Measurements from ENCODE around the gene PEBP1.

The PEBP1 gene

DNA sequence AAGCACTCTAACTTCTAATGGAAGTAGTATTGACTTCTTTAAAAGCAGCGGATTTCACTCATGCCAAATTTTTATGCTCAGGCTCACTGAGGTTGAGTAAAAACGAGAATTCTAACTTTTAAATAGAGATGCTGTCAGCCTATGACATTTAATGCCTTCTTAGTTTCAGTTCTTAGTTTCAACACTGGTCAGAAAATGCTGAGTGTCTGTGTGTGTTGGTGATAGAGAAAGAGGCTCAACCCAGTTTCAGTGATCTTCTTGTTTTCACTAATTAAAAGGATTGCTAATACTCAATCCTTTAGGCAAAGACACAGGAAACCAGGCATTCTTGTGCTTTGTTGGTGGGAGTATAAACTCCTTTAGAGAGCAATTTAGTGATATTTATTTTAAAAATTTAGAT, 31.0 kb downstream of the PEBP1 start:
- H2BK12ac ChIP-seq (ENCODE audit: low read length in 2 of 2): no peak overlapping the region
- H2AFZ ChIP-seq (ENCODE audit: low read depth, low read length): no peak overlapping the region
- H2BK5ac ChIP-seq (ENCODE audit: low read depth, low read length, poor library complexity, severe bottlenecking): no peak overlapping the region
- no peak overlapping the region for H3K18ac ChIP-seq (ENCODE audit: low read depth in 1 of 2, low read length in 2 of 2)
- DNase-seq: no peak
- no peak overlapping the region for H3K4me2 ChIP-seq (ENCODE audit: low read length, poor library complexity, severe bottlenecking)
- WGBS: 92% methylated on average over 2 of the region's 2 CpGs
- H3K23ac ChIP-seq (ENCODE audit: low read length in 2 of 2): no peak overlapping the region
- no peak overlapping the region for H3K27ac ChIP-seq (ENCODE audit: low read length, poor library complexity, severe bottlenecking)
- no peaks in the 10 kb centered on the region for H3K79me1 ChIP-seq (replicated peaks; ENCODE audit: low read length, poor library complexity, severe bottlenecking)
- no peak overlapping the region for H3K9ac ChIP-seq (ENCODE audit: low read length)
- H4K8ac ChIP-seq (ENCODE audit: low read length): no peak overlapping the region
- H3K4me1 ChIP-seq (ENCODE audit: control insufficient read depth, insufficient read depth, low read depth, low read length): no peaks in the 10 kb centered on the region
- no peak overlapping the region for H2AK5ac ChIP-seq (ENCODE audit: low read length, severe bottlenecking)
- H3K9me3 ChIP-seq (ENCODE audit: control insufficient read depth, low read length): no peaks in the 10 kb centered on the region
- no peak overlapping the region for H2BK120ac ChIP-seq (ENCODE audit: low read depth, low read length)
- H2BK15ac ChIP-seq (ENCODE audit: low read depth, poor library complexity, severe bottlenecking): no peak overlapping the region
- H3K14ac ChIP-seq (ENCODE audit: low read length in 2 of 2): no peak overlapping the region
- peaks cover 5 to 67% of the 10 kb centered on the region in 2 experiments for H3K36me3 ChIP-seq (ENCODE audit: control insufficient read depth in 1 of 2, insufficient read depth in 2 of 2, low read depth in 1 of 2, low read length in 2 of 2)
- no peak overlapping the region for H3K4ac ChIP-seq (ENCODE audit: low read depth in 1 of 2, low read length in 2 of 2)
- no peaks in the 10 kb centered on the region for H3K27me3 ChIP-seq (ENCODE audit: control insufficient read depth in 1 of 2, insufficient read depth in 1 of 2, low read length in 2 of 2)
- H4K91ac ChIP-seq (ENCODE audit: low read length): no peak overlapping the region
- H3K4me3 ChIP-seq (ENCODE audit: insufficient read depth in 1 of 2, low read depth in 1 of 2, low read length in 2 of 2): no peak overlapping the region

GRCh38 chr12:118175823-118176447, 40.0 kb downstream of the PEBP1 start:
- Histone ChIP-seq H3K9me3 (ENCODE audit: control insufficient read depth, low read length) (no peaks in the 10 kb centered on the region), H3K27me3 (ENCODE audit: control insufficient read depth in 1 of 2, insufficient read depth in 1 of 2, low read length in 2 of 2) (no peaks in the 10 kb centered on the region), H3K4me2 (ENCODE audit: low read length, poor library complexity, severe bottlenecking) (no peak overlapping the region), H3K79me1 (replicated peaks; ENCODE audit: low read length, poor library complexity, severe bottlenecking) (peaks cover 4% of the 10 kb centered on the region), H2BK5ac (ENCODE audit: low read depth, low read length, poor library complexity, severe bottlenecking) (no peak overlapping the region), H3K4ac (ENCODE audit: low read depth in 1 of 2, low read length in 2 of 2) (no peak overlapping the region), H3K9ac (ENCODE audit: low read length) (no peak overlapping the region), H2AK5ac (ENCODE audit: low read length, severe bottlenecking) (no peak overlapping the region), H2AFZ (ENCODE audit: low read depth, low read length) (no peak overlapping the region), H3K14ac (ENCODE audit: low read length in 2 of 2) (no peak overlapping the region), H4K8ac (ENCODE audit: low read length) (no peak overlapping the region), H3K27ac (ENCODE audit: low read length, poor library complexity, severe bottlenecking) (no peak overlapping the region), H3K4me1 (ENCODE audit: control insufficient read depth, insufficient read depth, low read depth, low read length) (no peaks in the 10 kb centered on the region), H3K4me3 (ENCODE audit: insufficient read depth in 1 of 2, low read depth in 1 of 2, low read length in 2 of 2) (no peak overlapping the region), H2BK120ac (ENCODE audit: low read depth, low read length) (no peak overlapping the region), H3K18ac (ENCODE audit: low read depth in 1 of 2, low read length in 2 of 2) (no peak overlapping the region), H3K23ac (ENCODE audit: low read length in 2 of 2) (no peak overlapping the region), H4K91ac (ENCODE audit: low read length) (no peak overlapping the region), H3K36me3 (ENCODE audit: control insufficient read depth in 1 of 2, insufficient read depth in 2 of 2, low read depth in 1 of 2, low read length in 2 of 2) (peaks cover 17 to 86% of the 10 kb centered on the region in 2 experiments), H2BK15ac (ENCODE audit: low read depth, poor library complexity, severe bottlenecking) (no peak overlapping the region), H2BK12ac (ENCODE audit: low read length in 2 of 2) (no peak overlapping the region)
- WGBS: 97% methylated on average over 4 of the region's 4 CpGs
- DNase-seq: no peak

- H3K9me3 ChIP-seq (ENCODE audit: control insufficient read depth, low read length): no peaks in the 10 kb centered on the region
- H4K8ac ChIP-seq (ENCODE audit: low read length): no peak overlapping the region
- no peak overlapping the region for H3K4me3 ChIP-seq (ENCODE audit: insufficient read depth in 1 of 2, low read depth in 1 of 2, low read length in 2 of 2)
- H3K14ac ChIP-seq (ENCODE audit: low read length in 2 of 2): no peak overlapping the region
- H2AFZ ChIP-seq (ENCODE audit: low read depth, low read length): no peak overlapping the region
- no peaks in the 10 kb centered on the region for H3K27me3 ChIP-seq (ENCODE audit: control insufficient read depth in 1 of 2, insufficient read depth in 1 of 2, low read length in 2 of 2)
- peaks cover 5 to 31% of the 10 kb centered on the region in 2 experiments for H3K36me3 ChIP-seq (ENCODE audit: control insufficient read depth in 1 of 2, insufficient read depth in 2 of 2, low read depth in 1 of 2, low read length in 2 of 2)
- H3K4ac ChIP-seq (ENCODE audit: low read depth in 1 of 2, low read length in 2 of 2): no peak overlapping the region
- no peak overlapping the region for H2BK15ac ChIP-seq (ENCODE audit: low read depth, poor library complexity, severe bottlenecking)
- H3K79me1 ChIP-seq (replicated peaks; ENCODE audit: low read length, poor library complexity, severe bottlenecking): peaks cover 12% of the 10 kb centered on the region
- no peak overlapping the region for H2BK120ac ChIP-seq (ENCODE audit: low read depth, low read length)
- no peak for DNase-seq
- no peak overlapping the region for H3K23ac ChIP-seq (ENCODE audit: low read length in 2 of 2)
- H2BK12ac ChIP-seq (ENCODE audit: low read length in 2 of 2): no peak overlapping the region
- peak overlapping the region; percentile 57 for H3K9ac ChIP-seq (ENCODE audit: low read length)
- no peak overlapping the region for H2BK5ac ChIP-seq (ENCODE audit: low read depth, low read length, poor library complexity, severe bottlenecking)
- no peak overlapping the region for H2AK5ac ChIP-seq (ENCODE audit: low read length, severe bottlenecking)
- no peak overlapping the region for H4K91ac ChIP-seq (ENCODE audit: low read length)
- no peak overlapping the region for H3K4me2 ChIP-seq (ENCODE audit: low read length, poor library complexity, severe bottlenecking)
- H3K4me1 ChIP-seq (ENCODE audit: control insufficient read depth, insufficient read depth, low read depth, low read length): no peaks in the 10 kb centered on the region
- no peak overlapping the region for H3K18ac ChIP-seq (ENCODE audit: low read depth in 1 of 2, low read length in 2 of 2)
- no peak overlapping the region for H3K27ac ChIP-seq (ENCODE audit: low read length, poor library complexity, severe bottlenecking)
Observed at GRCh38 chr12:118183155-118183554, 47.2 kb downstream of the PEBP1 start.

DNA sequence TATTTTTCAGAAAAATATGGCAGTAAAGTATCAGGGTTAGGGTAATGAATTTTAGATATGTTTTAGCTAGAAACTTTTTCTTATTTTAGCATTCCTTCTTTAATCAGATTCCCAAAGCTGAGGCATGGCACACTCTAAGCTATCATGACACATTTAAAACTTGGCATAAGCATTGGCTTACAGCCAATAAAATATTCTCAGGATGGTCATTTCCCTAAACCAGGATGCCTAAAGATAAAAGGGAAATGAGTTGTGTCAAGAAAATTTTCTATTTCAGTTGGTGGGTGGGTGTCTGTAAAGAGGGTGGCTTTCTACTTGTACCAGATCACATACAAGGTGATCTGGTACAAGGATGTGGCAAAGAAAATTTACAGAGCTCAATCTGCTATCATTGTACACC, 47.8 kb downstream of the PEBP1 start:
- Histone ChIP-seq H3K27ac (ENCODE audit: low read length, poor library complexity, severe bottlenecking) (no peak overlapping the region), H2AK5ac (ENCODE audit: low read length, severe bottlenecking) (no peak overlapping the region), H3K18ac (ENCODE audit: low read depth in 1 of 2, low read length in 2 of 2) (no peak overlapping the region), H2BK120ac (ENCODE audit: low read depth, low read length) (no peak overlapping the region), H4K8ac (ENCODE audit: low read length) (no peak overlapping the region), H2BK5ac (ENCODE audit: low read depth, low read length, poor library complexity, severe bottlenecking) (no peak overlapping the region), H4K91ac (ENCODE audit: low read length) (no peak overlapping the region), H3K14ac (ENCODE audit: low read length in 2 of 2) (no peak overlapping the region), H3K79me1 (replicated peaks; ENCODE audit: low read length, poor library complexity, severe bottlenecking) (peaks cover 12% of the 10 kb centered on the region), H3K4ac (ENCODE audit: low read depth in 1 of 2, low read length in 2 of 2) (no peak overlapping the region), H2BK12ac (ENCODE audit: low read length in 2 of 2) (no peak overlapping the region), H3K9ac (ENCODE audit: low read length) (peak overlapping the region; percentile 57), H3K27me3 (ENCODE audit: control insufficient read depth in 1 of 2, insufficient read depth in 1 of 2, low read length in 2 of 2) (no peaks in the 10 kb centered on the region), H2AFZ (ENCODE audit: low read depth, low read length) (no peak overlapping the region), H3K4me2 (ENCODE audit: low read length, poor library complexity, severe bottlenecking) (no peak overlapping the region), H3K9me3 (ENCODE audit: control insufficient read depth, low read length) (no peaks in the 10 kb centered on the region), H3K4me1 (ENCODE audit: control insufficient read depth, insufficient read depth, low read depth, low read length) (peaks cover under 1% of the 10 kb centered on the region), H2BK15ac (ENCODE audit: low read depth, poor library complexity, severe bottlenecking) (no peak overlapping the region), H3K36me3 (ENCODE audit: control insufficient read depth in 1 of 2, insufficient read depth in 2 of 2, low read depth in 1 of 2, low read length in 2 of 2) (peaks cover 5 to 26% of the 10 kb centered on the region in 2 experiments), H3K4me3 (ENCODE audit: insufficient read depth in 1 of 2, low read depth in 1 of 2, low read length in 2 of 2) (no peak overlapping the region), H3K23ac (ENCODE audit: low read length in 2 of 2) (no peak overlapping the region)
- DNase-seq: no peak

All from mesenchymal stem cell (in vitro differentiated cells and primary cell).